NCI-H82 treated with DMSO at 0.1 percent for 48 hours (cell line): Measurements from ENCODE around the gene ANKAR.
A peak's percentile ranks its signal among the peaks of the same experiment; 100 is the strongest.
"Not testable (repeated sequence)": the region's sequence is repeated elsewhere in the genome, so short reads cannot be mapped to it uniquely, and the experiment has no call there.

ENCODE experiments used
- DNase-seq: peaks from one replicate; lab custom pipeline; 2025; ENCODE audit not compliant: unreplicated experiment; lab: John Stamatoyannopoulos, UW

The ANKAR gene, protein sequence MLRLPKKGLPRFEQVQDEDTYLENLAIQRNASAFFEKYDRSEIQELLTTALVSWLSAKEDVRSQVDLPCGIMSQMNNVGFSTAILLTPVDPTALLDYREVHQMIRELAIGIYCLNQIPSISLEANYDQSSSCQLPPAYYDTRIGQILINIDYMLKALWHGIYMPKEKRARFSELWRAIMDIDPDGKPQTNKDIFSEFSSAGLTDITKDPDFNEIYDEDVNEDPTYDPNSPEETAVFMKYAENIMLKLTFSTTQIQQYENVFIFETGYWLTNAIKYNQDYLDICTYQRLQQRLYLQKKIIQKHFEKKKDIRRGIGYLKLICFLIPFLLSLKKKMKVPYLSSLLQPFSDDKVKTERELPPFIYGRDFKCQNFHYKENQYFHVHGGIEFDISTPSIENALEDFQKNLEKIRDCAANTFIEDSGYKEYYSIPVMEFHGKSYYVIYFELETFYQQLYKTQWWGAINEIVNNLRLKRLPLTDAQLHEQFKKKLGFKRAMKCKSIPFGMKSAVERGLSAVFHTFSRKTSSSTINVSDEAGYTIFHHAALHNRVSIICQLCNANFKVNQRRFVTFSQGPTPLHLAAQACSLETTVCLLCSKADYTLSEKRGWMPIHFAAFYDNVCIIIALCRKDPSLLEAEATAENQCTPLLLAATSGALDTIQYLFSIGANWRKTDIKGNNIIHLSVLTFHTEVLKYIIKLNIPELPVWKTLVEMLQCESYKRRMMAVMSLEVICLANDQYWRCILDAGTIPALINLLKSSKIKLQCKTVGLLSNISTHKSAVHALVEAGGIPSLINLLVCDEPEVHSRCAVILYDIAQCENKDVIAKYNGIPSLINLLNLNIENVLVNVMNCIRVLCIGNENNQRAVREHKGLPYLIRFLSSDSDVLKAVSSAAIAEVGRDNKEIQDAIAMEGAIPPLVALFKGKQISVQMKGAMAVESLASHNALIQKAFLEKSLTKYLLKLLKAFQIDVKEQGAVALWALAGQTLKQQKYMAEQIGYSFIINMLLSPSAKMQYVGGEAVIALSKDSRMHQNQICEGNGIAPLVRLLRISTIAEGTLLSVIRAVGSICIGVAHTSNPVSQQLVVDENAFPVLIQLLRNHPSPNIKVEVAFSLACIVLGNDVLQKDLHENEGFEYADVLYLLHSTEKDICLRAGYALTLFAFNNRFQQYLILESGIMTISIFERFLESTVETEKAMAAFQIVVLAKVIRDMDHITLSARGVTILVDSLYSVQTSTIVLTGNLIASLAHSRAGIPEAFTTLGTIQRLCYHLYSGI (N-terminal part only)

DNA sequence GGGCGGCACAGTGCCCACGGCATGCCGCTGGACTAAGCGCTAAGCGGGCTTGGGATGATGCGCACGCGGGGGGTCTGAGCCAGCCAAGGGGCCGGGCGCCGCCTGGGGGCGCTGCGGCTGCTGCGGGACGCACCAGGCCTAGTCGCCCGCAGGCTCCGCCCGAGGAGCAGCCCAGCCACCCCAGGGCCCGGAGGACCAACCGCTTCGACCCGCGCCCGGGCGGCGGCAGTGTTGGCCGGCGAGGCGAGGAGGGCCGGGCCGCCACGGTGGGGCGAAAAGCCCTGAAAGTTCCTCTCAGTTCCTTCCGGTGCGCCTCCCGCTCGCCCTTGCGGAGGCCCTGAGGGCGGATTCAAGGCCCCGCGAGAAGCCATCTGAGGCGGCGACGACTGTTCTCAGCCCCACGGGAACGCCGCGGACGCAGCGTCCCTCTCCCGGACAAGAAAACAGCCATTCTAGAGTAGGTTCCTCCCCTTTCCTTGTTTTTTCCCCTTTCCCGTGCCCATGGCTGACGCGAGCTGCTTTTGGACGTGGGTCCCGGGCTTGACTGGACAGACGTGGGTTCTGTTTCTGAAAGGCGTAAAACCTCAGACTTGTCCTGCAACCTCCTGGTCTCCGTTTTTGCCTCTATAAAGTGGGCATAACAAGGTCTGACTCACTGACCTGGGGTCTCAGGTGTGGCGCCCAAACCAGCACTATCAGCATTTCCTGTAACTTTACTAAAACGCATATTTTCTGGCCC lies at the start of gene ANKAR:
Gene ANKAR, plus strand, starts transcription at position 297 of the 739 bp plus-strand sequence. CDS start 1,821 bp downstream, outside the sequence.
- no peak for DNase-seq

GRCh38 chr2:189625636-189626035 lies 48.8 kb upstream of the ANKAR start:
- DNase-seq: no peak

- no peak for DNase-seq
These were observed 46.7 kb upstream of the ANKAR start for GRCh38 chr2:189627789-189628188.

GRCh38 chr2:189628817-189629530 lies 45.5 kb upstream of the ANKAR start:
- DNase-seq: no peak

DNA sequence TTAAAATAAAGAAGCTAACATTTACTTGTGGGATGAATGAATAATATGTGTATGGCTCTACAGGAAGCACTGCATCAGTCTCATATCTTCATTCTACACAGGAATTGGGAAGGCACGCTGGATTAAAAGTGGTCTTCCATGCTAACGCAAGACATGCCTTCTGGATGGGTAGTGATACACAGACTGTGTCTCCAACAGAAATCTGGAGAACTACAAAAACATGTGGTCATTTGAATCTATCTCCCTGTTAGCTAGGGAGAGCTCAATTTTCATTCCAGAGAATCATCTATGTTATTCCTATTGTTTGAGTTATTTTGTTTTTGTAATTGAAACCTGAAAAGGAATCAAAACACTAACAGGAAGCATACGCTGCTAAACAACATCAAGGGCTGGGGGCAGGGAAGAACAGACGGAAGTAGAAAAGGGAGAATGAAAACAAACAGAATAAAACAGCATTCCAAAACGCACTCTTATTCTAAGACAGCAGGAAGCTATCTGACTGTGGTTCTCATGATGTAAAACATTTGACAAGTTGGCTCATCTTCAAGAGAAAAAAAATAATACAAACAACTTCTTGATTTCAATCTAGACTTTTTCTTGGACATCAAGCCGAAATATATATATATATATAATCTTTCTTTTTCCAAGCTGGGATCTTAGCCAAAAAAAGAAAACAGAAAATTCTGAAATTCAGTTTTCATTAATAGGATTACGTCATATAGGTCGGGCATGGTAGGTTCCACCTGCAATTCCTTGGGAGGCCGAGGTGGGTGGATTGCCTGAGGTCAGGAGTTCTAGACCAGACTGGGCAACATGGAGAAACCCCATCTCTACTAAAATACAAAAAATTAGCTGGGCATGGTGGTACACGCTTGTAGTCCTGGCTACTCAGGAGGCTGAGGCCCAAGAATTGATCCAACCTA lies 44.7 kb upstream of the ANKAR start:
- DNase-seq: no peak

- no peak for DNase-seq
These were observed 42.6 kb upstream of the ANKAR start for GRCh38 chr2:189631849-189632248.

DNA sequence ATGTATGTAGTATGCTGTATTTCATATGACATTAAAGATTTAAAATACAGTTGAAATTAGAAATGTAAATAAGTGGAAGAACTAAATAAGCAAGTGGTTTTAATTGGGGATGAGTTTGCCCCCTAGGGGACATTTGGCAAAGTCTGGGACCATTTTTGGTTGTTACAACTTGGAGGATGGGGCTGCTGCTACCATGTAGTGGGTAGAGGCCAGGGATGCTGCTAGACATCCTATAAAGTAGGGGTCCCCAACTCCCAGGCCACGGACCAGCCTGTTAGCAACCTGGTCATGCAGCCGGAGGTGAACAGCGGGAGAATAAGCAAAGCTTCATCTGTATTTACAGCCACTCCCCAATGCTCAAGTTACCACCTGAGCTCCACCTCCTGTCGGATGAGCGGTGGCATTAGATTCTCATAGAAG lies 41.1 kb upstream of the ANKAR start:
- no peak for DNase-seq

DNA sequence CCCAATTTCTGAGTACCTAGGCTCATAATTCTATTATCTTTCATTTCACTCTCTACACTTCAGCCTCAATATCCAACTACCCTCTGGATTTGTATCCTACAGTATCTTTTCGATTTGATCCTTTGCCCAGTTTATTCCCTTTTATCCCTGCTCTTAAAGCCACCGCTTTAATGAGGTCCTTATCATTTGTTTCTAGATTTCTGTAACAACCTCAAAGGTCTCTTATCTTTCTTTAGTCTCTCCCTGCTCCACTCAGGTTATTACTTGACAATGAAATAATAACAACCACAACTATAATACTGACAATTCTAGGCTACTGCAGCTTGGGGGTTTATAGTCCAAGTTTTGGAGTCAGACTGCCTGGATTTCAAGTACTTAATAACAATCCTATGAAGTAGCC lies 39.1 kb upstream of the ANKAR start:
- no peak for DNase-seq

DNA sequence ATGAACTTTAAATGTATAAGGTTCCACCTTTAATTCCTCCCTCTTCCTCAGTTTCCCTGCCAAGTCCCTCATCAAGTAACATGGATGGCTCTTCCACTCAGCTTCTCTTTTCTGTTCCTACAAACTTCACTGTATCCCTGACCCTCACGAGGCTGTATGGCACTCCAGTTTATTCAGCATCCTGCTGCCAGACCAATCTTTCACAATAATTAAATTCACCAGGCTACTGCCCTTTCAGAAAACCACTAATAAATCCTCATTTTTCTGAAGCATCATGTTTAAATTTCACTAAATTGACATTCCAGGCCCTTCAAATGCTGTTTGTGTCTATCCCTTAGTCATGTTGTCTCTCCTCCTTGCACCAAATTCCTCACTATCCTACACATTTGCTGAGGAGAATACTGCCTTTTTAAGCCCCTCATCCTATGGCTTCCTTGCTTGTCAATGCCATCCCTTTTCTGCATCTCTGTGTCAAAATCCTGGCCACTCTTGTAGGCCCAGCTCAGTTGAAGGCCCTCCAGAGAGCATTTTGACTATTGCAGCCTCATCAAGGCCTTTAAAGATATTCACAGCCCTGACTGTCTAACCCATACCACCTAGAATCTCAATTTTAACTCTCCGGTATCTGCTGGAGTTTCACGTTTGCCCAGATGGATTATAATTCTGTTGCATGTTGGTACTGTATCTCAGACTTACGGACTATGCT lies 36.0 kb upstream of the ANKAR start:
- DNase-seq: no peak

GRCh38 chr2:189639007-189639609 lies 35.4 kb upstream of the ANKAR start:
- no peak for DNase-seq

DNA sequence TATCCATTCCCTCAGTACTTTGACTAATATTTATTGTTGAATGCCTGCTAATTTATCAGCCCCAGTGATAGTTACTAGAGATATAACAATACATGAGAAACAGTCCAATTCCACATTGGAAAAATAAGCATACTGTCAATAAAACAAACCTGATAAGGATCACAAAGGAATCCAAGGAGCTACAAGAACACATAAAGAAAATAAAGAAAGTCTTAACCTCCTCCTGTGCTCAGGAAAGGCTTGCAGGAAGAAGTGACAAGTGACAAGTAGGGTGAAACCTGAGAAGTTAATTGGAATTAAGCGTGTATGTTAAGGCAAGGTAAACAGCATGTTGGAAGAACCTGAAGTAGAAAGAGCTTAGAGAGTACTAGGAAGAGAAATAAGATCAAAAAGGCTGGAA lies 33.5 kb upstream of the ANKAR start:
- DNase-seq: peak; percentile 74

DNA sequence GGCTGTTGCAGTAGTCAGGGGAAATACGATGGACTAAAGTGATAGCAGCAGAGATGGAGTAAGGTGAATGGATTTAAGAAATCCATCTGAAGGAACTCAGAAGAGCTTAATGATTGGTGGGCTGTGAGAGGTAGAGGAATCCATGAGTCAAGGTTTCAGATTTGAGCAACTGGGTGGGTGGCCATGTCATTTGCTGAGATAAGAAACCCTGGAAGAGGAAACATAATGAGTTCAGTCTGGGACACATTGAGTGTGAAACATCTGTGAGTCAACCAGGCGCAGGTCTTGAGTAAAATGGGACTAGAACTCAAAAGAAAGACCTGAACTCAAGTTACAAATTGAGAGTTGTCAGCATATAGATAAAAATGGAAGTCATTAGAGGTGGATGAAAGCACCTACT lies 32.9 kb upstream of the ANKAR start:
- no peak for DNase-seq

DNA sequence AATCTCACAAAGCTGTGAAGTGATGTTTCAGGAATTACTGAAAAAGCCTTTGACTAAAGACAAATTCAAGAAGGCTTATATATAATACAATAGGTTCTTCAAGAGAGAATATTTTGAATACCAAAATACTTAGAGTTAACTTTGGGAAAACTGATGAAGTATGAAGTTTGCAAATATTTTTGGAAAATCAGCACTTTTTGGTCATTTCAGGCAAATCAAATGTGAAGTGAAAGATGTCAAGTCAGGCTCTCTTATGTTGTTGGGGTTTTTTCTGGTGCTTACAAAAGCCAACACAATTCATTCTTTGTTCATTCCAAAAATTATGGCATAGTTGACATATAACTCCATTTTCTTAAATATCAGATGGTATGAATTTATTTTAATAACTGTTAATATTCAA lies 27.9 kb upstream of the ANKAR start:
- DNase-seq: no peak

DNA sequence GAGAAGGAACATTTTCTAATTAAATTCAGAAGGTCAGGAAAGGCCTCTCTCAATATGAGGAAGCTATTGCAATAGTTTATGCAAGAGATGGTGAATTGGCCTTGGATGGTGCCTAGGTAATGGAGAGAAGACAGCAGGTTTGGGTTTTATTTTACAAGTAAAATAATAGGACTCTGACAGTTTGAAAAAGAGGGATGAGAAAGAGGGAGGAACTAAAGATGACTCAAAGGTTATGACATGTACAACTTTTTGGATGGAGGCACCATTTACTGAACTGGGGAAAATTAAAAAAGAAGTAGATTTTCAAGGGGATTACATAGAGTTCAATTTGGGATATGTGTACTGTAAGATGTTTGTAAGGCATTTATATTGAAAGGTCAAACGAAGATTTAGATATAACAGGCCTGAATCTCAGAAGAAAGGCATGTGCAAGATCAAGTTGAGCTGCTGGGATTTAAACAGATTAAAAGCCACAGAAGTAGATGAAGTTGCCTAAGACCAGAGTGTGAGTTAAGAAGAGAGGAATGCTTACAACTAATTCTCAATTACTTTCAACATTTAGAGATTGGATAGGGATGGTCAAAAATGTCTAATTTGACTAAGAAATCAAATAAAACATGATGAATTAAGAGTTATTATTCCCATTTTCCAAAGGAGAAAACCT lies 25.5 kb upstream of the ANKAR start:
- DNase-seq: peak; percentile 63

- DNase-seq: no peak
These were observed 23.2 kb upstream of the ANKAR start for GRCh38 chr2:189651284-189651683.

DNA sequence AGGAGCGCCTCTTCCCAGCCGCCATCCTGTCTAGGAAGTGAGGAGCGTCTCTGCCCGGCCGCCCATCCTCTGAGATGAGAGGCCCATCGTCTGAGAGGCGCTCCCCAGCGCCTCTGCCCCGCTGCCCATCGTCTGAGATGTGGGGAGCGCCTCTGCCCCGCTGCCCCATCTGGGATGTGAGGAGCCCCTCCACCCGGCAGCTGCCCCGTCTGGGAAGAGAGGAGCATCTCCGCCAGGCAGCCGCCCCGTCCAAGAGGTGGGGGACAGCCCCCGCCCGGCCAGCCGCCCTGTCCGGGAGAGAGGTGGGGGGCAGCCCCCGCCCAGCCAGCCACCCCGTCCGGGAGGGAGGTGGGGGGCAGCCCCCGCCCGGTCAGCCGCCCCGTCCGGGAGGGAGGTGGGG lies 21.0 kb upstream of the ANKAR start:
- DNase-seq: not testable (repeated sequence)

GRCh38 chr2:189654641-189655040 lies 19.8 kb upstream of the ANKAR start:
- DNase-seq: no peak
